OCI-LY7 (cell line): ENCODE results near the gene PFDN1. TPM values are rescaled to one million over a fixed set of nuclear protein-coding genes. Genes with fewer than 3 reads are reported as not detected.

ENCODE experiments used
- BruUV-seq: library from RNA; stranded (reverse); fragments of 400-500 nt; replicated peaks from 2 replicates; lab custom pipeline; 2021; lab: Mats Ljungman, UMichigan
- CTCF ChIA-PET: fragments of 300-600 bp; sonication (Branson Sonifier 250); formaldehyde crosslinking; loops from one replicate; lab custom pipeline; 2022; ENCODE audit warnings: antibody characterized with exemption; ENCODE audit not compliant: unreplicated experiment; lab: Charles Lee
- POLR2A ChIA-PET: fragments of 300-600 bp; sonication (Branson Sonifier 250); formaldehyde crosslinking; loops from one replicate; lab custom pipeline; 2022; ENCODE audit warnings: antibody characterized with exemption; lab: Charles Lee
- DNase-seq: peaks from one replicate; pipeline ENCODE4 v3.0.0-alpha.2; 2015; ENCODE audit warnings: low spot score
- H2AFZ ChIP-seq: fragments of 200-600 bp; sonication (generic), shearing (Covaris generic); 2 replicates; pipeline ENCODE4 v1.6.1; 2014; ENCODE audit warnings: mild to moderate bottlenecking, antibody characterized with exemption, low read length, moderate library complexity
- H3K27ac ChIP-seq: fragments of 200-600 bp; sonication (generic); 2 replicates; pipeline ENCODE4 v1.5.1; 2014; ENCODE audit warnings: mixed run types, low read depth, mild to moderate bottlenecking, moderate library complexity, low read length, inconsistent platforms; ENCODE audit not compliant: poor library complexity, severe bottlenecking
- H3K36me3 ChIP-seq: fragments of 200-600 bp; sonication (generic); 2 replicates; pipeline ENCODE4 v1.6.1; 2014; ENCODE audit warnings: mild to moderate bottlenecking, antibody characterized with exemption, low read length, moderate library complexity, mixed read lengths; ENCODE audit not compliant: insufficient read depth
- H3K4me1 ChIP-seq: fragments of 200-600 bp; sonication (generic); 2 replicates; pipeline ENCODE4 v1.5.1; 2014; ENCODE audit warnings: mild to moderate bottlenecking, low read length; ENCODE audit not compliant: insufficient read depth, poor library complexity, severe bottlenecking
- H3K4me2 ChIP-seq: fragments of 200-600 bp; sonication (generic); 2 replicates; pipeline ENCODE4 v1.6.1; 2014; ENCODE audit warnings: mild to moderate bottlenecking, low read length
- H3K4me3 ChIP-seq: fragments of 200-600 bp; sonication (generic); 2 replicates; pipeline ENCODE4 v1.5.1; 2014; ENCODE audit warnings: mild to moderate bottlenecking, low read depth, low read length; ENCODE audit not compliant: poor library complexity, severe bottlenecking
- H3K79me2 ChIP-seq: fragments of 200-600 bp; sonication (generic); 2 replicates; pipeline ENCODE4 v1.6.1; 2016; ENCODE audit warnings: low read depth, mild to moderate bottlenecking, low read length, moderate library complexity, mixed read lengths; ENCODE audit not compliant: insufficient read depth
- H3K9me2 ChIP-seq: fragments of 200-600 bp; sonication (generic); 2 replicates; pipeline ENCODE4 v1.6.1; 2016; ENCODE audit warnings: mild to moderate bottlenecking, low read length, mixed read lengths; ENCODE audit not compliant: insufficient read depth
- H3K9me3 ChIP-seq: fragments of 200-600 bp; sonication (generic); 2 replicates; pipeline ENCODE4 v1.6.1; 2014; ENCODE audit warnings: mild to moderate bottlenecking, mixed run types, low read length, mixed read lengths
- H4K20me1 ChIP-seq: fragments of 200-600 bp; sonication (generic); 2 replicates; pipeline ENCODE4 v1.6.1; 2014; ENCODE audit warnings: mild to moderate bottlenecking, antibody characterized with exemption, low read length, moderate library complexity, mixed read lengths; ENCODE audit not compliant: insufficient read depth
- EZH2phosphoT487 ChIP-seq: fragments of 200-600 bp; sonication (generic); IDR thresholded peaks from 2 replicates; pipeline ENCODE4 v1.6.1; 2018; ENCODE audit warnings: low read depth, borderline replicate concordance, mild to moderate bottlenecking, mixed run types, antibody characterized with exemption, low read length, moderate library complexity, mixed read lengths
- intact Hi-C: fragments of 100-400 bp; cut with micrococcal nuclease; formaldehyde crosslinking; loops from one replicate; pipeline ENCODE4 v1.10.0; 2022; ENCODE audit not compliant: unreplicated experiment
- total RNA-seq, 2 experiments: library from RNA; depleted of rRNA in 1 of 2; stranded (reverse); fragments of >200 nt in 1 of 2; shearing (Covaris generic) in 1 of 2; gene quantifications; 2 replicates each; pipeline ENCODE4 v1.2.3, GENCODE V29; 2014 to 2022
- TF ChIP-seq, protein P1 (sequence below): fragments of 200-600 bp; sonication (generic); conservative IDR thresholded peaks from 2 replicates; pipeline ENCODE4 v1.5.1; 2014; ENCODE audit warnings: mild to moderate bottlenecking, antibody characterized with exemption, low read length, moderate library complexity, mixed read lengths

Gene PFDN1
- total RNA-seq, 2 experiments from 2014 or later: 51.3 to 73.9 TPM

DNA sequence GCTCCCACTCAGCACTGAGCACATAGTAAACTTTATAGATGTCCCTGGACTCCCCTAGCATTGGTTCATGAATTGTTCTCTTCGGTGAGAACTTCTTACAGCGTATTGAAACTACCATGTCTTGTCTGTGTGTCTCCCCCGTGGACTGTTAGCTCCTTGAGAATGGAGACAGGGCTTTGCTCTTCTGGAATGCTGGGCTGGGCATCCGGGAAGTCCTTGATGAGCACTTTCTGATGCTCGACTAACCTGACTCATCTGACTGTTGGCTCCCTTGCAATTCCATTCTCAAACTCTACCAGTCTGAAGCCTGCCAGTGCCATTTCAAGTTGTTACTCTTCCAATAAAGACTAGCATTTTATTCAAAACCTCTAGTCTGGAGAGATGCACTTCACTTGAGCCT lies 15.0 kb upstream of the PFDN1 start:
- no TSS peak for BruUV-seq
- Histone ChIP-seq H3K9me3 (no peaks in the 10 kb centered on the region), H4K20me1 (no peaks in the 10 kb centered on the region), H2AFZ (no peak overlapping the region), H3K79me2 (no peaks in the 10 kb centered on the region), H3K4me2 (no peak overlapping the region), H3K4me1 (no peaks in the 10 kb centered on the region), H3K36me3 (no peaks in the 10 kb centered on the region), H3K27ac (no peak overlapping the region), H3K4me3 (no peak overlapping the region), H3K9me2 (no peaks in the 10 kb centered on the region)
- ChIA-PET CTCF (no interaction called here), POLR2A (interaction anchor here (0.7 to 1.1 kb wide), 2 partner anchors 15 to 28 kb away, joined by 3 to 4 read pairs; partner anchors contain the start of genes HBEGF and PFDN1)
- intact Hi-C loops: no loop called here
- TF ChIP-seq, protein P1, sequence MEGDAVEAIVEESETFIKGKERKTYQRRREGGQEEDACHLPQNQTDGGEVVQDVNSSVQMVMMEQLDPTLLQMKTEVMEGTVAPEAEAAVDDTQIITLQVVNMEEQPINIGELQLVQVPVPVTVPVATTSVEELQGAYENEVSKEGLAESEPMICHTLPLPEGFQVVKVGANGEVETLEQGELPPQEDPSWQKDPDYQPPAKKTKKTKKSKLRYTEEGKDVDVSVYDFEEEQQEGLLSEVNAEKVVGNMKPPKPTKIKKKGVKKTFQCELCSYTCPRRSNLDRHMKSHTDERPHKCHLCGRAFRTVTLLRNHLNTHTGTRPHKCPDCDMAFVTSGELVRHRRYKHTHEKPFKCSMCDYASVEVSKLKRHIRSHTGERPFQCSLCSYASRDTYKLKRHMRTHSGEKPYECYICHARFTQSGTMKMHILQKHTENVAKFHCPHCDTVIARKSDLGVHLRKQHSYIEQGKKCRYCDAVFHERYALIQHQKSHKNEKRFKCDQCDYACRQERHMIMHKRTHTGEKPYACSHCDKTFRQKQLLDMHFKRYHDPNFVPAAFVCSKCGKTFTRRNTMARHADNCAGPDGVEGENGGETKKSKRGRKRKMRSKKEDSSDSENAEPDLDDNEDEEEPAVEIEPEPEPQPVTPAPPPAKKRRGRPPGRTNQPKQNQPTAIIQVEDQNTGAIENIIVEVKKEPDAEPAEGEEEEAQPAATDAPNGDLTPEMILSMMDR: no peak
- no peak for TF ChIP-seq EZH2phosphoT487
- no peak for DNase-seq

DNA sequence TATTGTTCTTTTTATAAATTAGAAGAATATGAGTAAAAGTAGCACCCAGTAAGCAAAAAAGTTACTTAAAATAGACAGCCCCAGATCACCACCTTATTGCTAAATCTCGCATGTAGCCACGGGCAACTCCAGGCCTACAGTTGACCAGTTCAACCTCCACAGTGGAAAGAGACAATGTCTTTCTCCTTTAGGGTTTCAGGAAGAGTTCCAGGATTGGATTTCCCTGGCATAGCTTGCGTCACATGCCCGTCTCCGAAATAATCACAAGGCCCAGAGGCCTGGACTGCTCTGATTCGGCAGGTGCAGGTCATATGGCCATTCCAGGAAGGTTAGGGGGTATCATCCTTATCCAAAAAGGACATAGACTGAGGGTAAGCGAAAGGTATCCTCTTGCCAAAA lies 9.9 kb upstream of the PFDN1 start:
- Histone ChIP-seq H3K79me2 (no peaks in the 10 kb centered on the region), H2AFZ (no peak overlapping the region), H3K27ac (no peak overlapping the region), H3K4me3 (no peak overlapping the region), H4K20me1 (no peaks in the 10 kb centered on the region), H3K36me3 (no peaks in the 10 kb centered on the region), H3K4me2 (no peak overlapping the region), H3K4me1 (no peaks in the 10 kb centered on the region), H3K9me2 (no peaks in the 10 kb centered on the region), H3K9me3 (no peaks in the 10 kb centered on the region)
- no peak for DNase-seq
- no TSS peak for BruUV-seq
- TF ChIP-seq, protein P1: no peak
- no peak for TF ChIP-seq EZH2phosphoT487
- ChIA-PET POLR2A (interaction anchor here (0.5 kb wide), 1 partner anchor 54 kb away, joined by 5 read pairs; no protein-coding TSS in a partner anchor), CTCF (no interaction called here)
- intact Hi-C loops: no loop called here

DNA sequence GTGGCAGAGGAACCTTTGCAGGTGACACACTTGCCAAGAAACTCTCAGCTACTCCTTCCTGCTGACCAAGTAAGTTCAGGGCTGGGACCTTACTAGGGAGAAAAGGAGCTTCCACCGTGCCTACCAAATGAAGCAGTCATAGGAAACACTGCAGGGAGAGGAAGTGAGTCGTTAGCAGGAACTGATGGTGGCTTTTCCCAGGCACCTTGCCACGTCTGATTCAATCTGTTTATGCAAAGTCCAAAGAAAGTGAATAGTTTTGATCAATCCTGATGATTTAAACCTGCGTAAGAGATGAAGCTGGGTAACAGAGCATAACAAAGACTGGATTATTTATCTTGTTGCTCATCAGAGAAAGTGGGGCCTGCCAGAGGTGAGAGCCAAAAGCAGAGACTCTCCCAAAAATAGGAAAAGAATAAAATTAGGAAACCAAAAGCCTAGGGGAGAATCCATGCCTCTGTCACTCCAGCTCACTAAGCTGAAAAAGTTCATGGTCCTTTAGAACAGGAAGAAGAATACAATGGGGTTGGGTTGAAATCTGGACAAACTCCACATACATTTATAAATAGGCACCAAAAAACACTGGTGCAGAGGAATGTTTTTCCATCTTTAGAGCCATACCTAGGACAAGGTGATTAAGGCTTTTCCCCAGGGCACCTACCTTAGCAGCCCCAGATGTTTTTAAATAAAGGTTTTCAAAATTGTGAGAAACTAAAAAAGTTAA lies 9.3 kb upstream of the PFDN1 start:
- ChIA-PET POLR2A (interaction anchor here (0.6 to 1.5 kb wide), 4 partner anchors 12 to 43 kb away, joined by 3 to 5 read pairs (median 4); partner anchors contain the start of gene HBEGF), CTCF (interaction anchor here (0.5 kb wide), 1 partner anchor 45 kb away, joined by 6 read pairs; no protein-coding TSS in a partner anchor)
- no peaks in the 10 kb centered on the region for H3K4me1 ChIP-seq
- H3K27ac ChIP-seq: no peak overlapping the region
- no peak for TF ChIP-seq EZH2phosphoT487
- TF ChIP-seq, protein P1: no peak
- H3K36me3 ChIP-seq: no peaks in the 10 kb centered on the region
- no peaks in the 10 kb centered on the region for H3K79me2 ChIP-seq
- H4K20me1 ChIP-seq: no peaks in the 10 kb centered on the region
- no peak for DNase-seq
- H3K4me3 ChIP-seq: no peak overlapping the region
- no peaks in the 10 kb centered on the region for H3K9me3 ChIP-seq
- BruUV-seq: no TSS peak
- no peak overlapping the region for H3K4me2 ChIP-seq
- H3K9me2 ChIP-seq: no peaks in the 10 kb centered on the region
- intact Hi-C loops: no loop called here
- peak overlapping the region; percentile 21; the same call in 1 of the 2 replicates for H2AFZ ChIP-seq
